ENCODE data around the gene AAK1. TPM values are rescaled to one million over a fixed set of nuclear protein-coding genes. Genes with fewer than 3 reads are reported as not detected.

AAK1 gene
- total RNA-seq, 2 donors from 2014 or later, result 44.6 to 60.0 TPM

GRCh38 chr2:69465513-69466456 is 177.8 kb downstream of the AAK1 start:
- no peak overlapping the region for H3K27ac ChIP-seq
- no peaks in the 10 kb centered on the region for H3K27me3 ChIP-seq
- no peak overlapping the region for H3K4me3 ChIP-seq
- no peaks in the 10 kb centered on the region for H3K4me1 ChIP-seq
- DNase-seq (peak; percentile 24 to 54 (median 37)), ATAC-seq (peak; percentile 62)
- TF ChIP-seq CTCF (IDR thresholded peaks at IDR 0.05) (no peak), POLR2A (IDR thresholded peaks at IDR 0.05) (no peak)
- peaks cover 2 to 7% of the 10 kb centered on the region in 2 donors for H3K36me3 ChIP-seq (replicated peaks in 1 of 2; ENCODE audit: insufficient read depth in 1 of 2, low read depth in 2 of 2)
- H3K9me3 ChIP-seq, result no peaks in the 10 kb centered on the region
- intact Hi-C loops (cut with DNase I), result no loop called here
- 82 to 89% methylated on average over 13 to 14 of the region's 14 CpGs for WGBS, 2 donors

GRCh38 chr2:69464575-69464974 is 179.0 kb downstream of the AAK1 start:
- WGBS, 2 donors, result 84 to 91% methylated on average over 3 of the region's 3 CpGs
- intact Hi-C loops (cut with DNase I), result no loop called here
- ATAC-seq, result peak; percentile 54
- Histone ChIP-seq H3K4me1 (no peaks in the 10 kb centered on the region), H3K4me3 (no peak overlapping the region), H3K36me3 (replicated peaks in 1 of 2; ENCODE audit: insufficient read depth in 1 of 2, low read depth in 2 of 2) (peaks cover 2 to 7% of the 10 kb centered on the region in 2 donors), H3K27me3 (no peaks in the 10 kb centered on the region), H3K9me3 (no peaks in the 10 kb centered on the region), H3K27ac (no peak overlapping the region)
- DNase-seq, result peak in 3 of 4 donors; percentile 20 to 32 (median 22)
- no peak for TF ChIP-seq CTCF (IDR thresholded peaks at IDR 0.05)
- TF ChIP-seq POLR2A (IDR thresholded peaks at IDR 0.05), result no peak

GRCh38 chr2:69462780-69463179 is 180.8 kb downstream of the AAK1 start:
- Histone ChIP-seq H3K4me3 (no peak overlapping the region), H3K9me3 (no peaks in the 10 kb centered on the region), H3K36me3 (replicated peaks in 1 of 2; ENCODE audit: insufficient read depth in 1 of 2, low read depth in 2 of 2) (peaks cover 2 to 7% of the 10 kb centered on the region in 2 donors), H3K27me3 (no peaks in the 10 kb centered on the region), H3K4me1 (no peaks in the 10 kb centered on the region), H3K27ac (no peak overlapping the region)
- no peak for DNase-seq
- intact Hi-C loops (cut with DNase I), result no loop called here
- 94 to 97% methylated on average over 3 of the region's 3 CpGs for WGBS, 2 donors
- TF ChIP-seq CTCF (IDR thresholded peaks at IDR 0.05) (no peak), POLR2A (IDR thresholded peaks at IDR 0.05) (no peak)
- no peak for ATAC-seq

- Histone ChIP-seq H3K27me3 (no peaks in the 10 kb centered on the region), H3K4me3 (no peak overlapping the region), H3K27ac (no peak overlapping the region), H3K9me3 (no peaks in the 10 kb centered on the region), H3K36me3 (replicated peaks in 1 of 2; ENCODE audit: insufficient read depth in 1 of 2, low read depth in 2 of 2) (peaks cover 2 to 7% of the 10 kb centered on the region in 2 donors), H3K4me1 (no peaks in the 10 kb centered on the region)
- no peak for TF ChIP-seq CTCF (IDR thresholded peaks at IDR 0.05)
- TF ChIP-seq POLR2A (IDR thresholded peaks at IDR 0.05), result no peak
- ATAC-seq (no peak), DNase-seq (no peak)
- intact Hi-C loops (cut with DNase I), result no loop called here
- WGBS, 2 donors, result 92 to 96% methylated on average over 6 of the region's 6 CpGs
These were observed 182.1 kb downstream of the AAK1 start for GRCh38 chr2:69461404-69461803.

Data from body of pancreas (tissue), 4 donors.